Ishikawa (cell line): Measurements from ENCODE around the gene CACNA1E.

ENCODE experiments used
- CEBPB ChIP-seq: IDR thresholded peaks from 2 replicates; pipeline ENCODE4 v1.6.1; 2012
- CREB1 ChIP-seq: IDR thresholded peaks from 2 replicates; pipeline ENCODE4 v1.6.1; 2012; ENCODE audit warnings: low read depth
- EGR1 ChIP-seq: IDR thresholded peaks from 2 replicates; pipeline ENCODE4 v1.6.1; 2012
- EP300 ChIP-seq: IDR thresholded peaks from 2 replicates; pipeline ENCODE4 v1.6.1; 2012; ENCODE audit warnings: borderline replicate concordance
- FOXM1 ChIP-seq: IDR thresholded peaks from 2 replicates; pipeline ENCODE4 v1.6.1; 2012; ENCODE audit warnings: low read depth, borderline replicate concordance
- MAX ChIP-seq: IDR thresholded peaks from 2 replicates; pipeline ENCODE4 v1.6.1; 2012
- NFIC ChIP-seq: IDR thresholded peaks from 2 replicates; pipeline ENCODE4 v1.6.1; 2012
- RAD21 ChIP-seq: IDR thresholded peaks from 2 replicates; pipeline ENCODE4 v1.6.1; 2012; ENCODE audit warnings: low read depth
- REST ChIP-seq: IDR thresholded peaks from 2 replicates; pipeline ENCODE4 v1.6.1; 2012; ENCODE audit warnings: low read depth, mild to moderate bottlenecking
- TAF1 ChIP-seq: IDR thresholded peaks from 2 replicates; pipeline ENCODE4 v1.6.1; 2012; ENCODE audit warnings: low read depth, mild to moderate bottlenecking
- TCF12 ChIP-seq: IDR thresholded peaks from 2 replicates; pipeline ENCODE4 v1.6.1; 2012; ENCODE audit warnings: low read depth
- TEAD4 ChIP-seq: IDR thresholded peaks from 2 replicates; pipeline ENCODE4 v1.6.1; 2012
- USF1 ChIP-seq: IDR thresholded peaks from 2 replicates; pipeline ENCODE4 v1.6.1; 2012
- YY1 ChIP-seq: IDR thresholded peaks from 2 replicates; pipeline ENCODE4 v1.6.1; 2012; ENCODE audit warnings: low read depth
- ZBTB7A ChIP-seq: IDR thresholded peaks from 2 replicates; pipeline ENCODE4 v1.6.1; 2012; ENCODE audit warnings: low read depth

The CACNA1E gene

GRCh38 chr1:181516706-181517105, 33.4 kb downstream of the CACNA1E start:
- no peak for TF ChIP-seq CREB1
- TF ChIP-seq TEAD4, result no peak
- TF ChIP-seq EGR1, result no peak
- no peak for TF ChIP-seq TCF12
- no peak for TF ChIP-seq RAD21
- TF ChIP-seq USF1, result no peak
- TF ChIP-seq YY1, result no peak
- no peak for TF ChIP-seq MAX
- no peak for TF ChIP-seq NFIC
- TF ChIP-seq REST, result no peak
- no peak for TF ChIP-seq ZBTB7A
- no peak for TF ChIP-seq FOXM1
- no peak for TF ChIP-seq EP300
- no peak for TF ChIP-seq CEBPB
- no peak for TF ChIP-seq TAF1

- TF ChIP-seq TEAD4 (no peak), FOXM1 (no peak), REST (no peak), TAF1 (no peak), EGR1 (no peak), CREB1 (no peak), EP300 (no peak), ZBTB7A (no peak), YY1 (no peak), CEBPB (no peak), RAD21 (no peak), NFIC (no peak), MAX (no peak), TCF12 (no peak), USF1 (no peak)
Measured at GRCh38 chr1:181517181-181517875, 34.0 kb downstream of the CACNA1E start.

GRCh38 chr1:181518152-181518551, 34.8 kb downstream of the CACNA1E start:
- no peak for TF ChIP-seq MAX

- no peak for TF ChIP-seq USF1
- no peak for TF ChIP-seq EP300
- TF ChIP-seq FOXM1, result no peak
- no peak for TF ChIP-seq CEBPB
- TF ChIP-seq NFIC, result no peak
- no peak for TF ChIP-seq TEAD4
- no peak for TF ChIP-seq TAF1
- TF ChIP-seq TCF12, result no peak
- TF ChIP-seq ZBTB7A, result no peak
- TF ChIP-seq EGR1, result no peak
- no peak for TF ChIP-seq CREB1
Measured at GRCh38 chr1:181522864-181523263, 39.5 kb downstream of the CACNA1E start.

- TF ChIP-seq CEBPB (no peak), YY1 (no peak), EGR1 (no peak), REST (no peak), MAX (no peak), TCF12 (no peak), NFIC (no peak), CREB1 (no peak), FOXM1 (no peak), TAF1 (no peak), USF1 (no peak), RAD21 (no peak), ZBTB7A (no peak)
Measured at GRCh38 chr1:181525104-181525721, 41.9 kb downstream of the CACNA1E start.
